GM21723 (cell line): ENCODE measurements around the gene FAM216B.

Experiments
- ATAC-seq: cut with Tn5 transposase; IDR thresholded peaks from one replicate; pipeline ENCODE4 v1.9.1; 2021; ENCODE audit warnings: mild to moderate bottlenecking, moderate library complexity; ENCODE audit not compliant: unreplicated experiment

FAM216B gene

DNA sequence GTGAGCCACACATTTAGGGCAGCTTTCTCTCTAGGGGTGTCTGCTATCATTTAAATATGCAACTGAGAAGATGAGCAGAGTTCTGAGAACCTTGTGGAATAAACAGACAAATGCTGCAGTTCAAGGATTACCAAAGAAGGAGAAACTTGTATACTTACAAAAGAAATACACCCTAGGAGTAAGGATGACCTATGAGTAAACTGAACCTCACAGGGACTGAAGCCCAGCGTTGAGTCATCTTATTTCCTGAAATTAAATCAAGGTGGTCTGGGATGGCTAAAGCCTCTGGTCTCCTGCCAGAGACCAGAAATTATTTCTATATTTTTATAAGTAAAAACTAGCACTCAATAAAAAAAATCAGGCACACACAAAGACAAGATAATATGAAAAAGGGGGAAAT lies 40.1 kb downstream of the FAM216B start:
- ATAC-seq = no peak

DNA sequence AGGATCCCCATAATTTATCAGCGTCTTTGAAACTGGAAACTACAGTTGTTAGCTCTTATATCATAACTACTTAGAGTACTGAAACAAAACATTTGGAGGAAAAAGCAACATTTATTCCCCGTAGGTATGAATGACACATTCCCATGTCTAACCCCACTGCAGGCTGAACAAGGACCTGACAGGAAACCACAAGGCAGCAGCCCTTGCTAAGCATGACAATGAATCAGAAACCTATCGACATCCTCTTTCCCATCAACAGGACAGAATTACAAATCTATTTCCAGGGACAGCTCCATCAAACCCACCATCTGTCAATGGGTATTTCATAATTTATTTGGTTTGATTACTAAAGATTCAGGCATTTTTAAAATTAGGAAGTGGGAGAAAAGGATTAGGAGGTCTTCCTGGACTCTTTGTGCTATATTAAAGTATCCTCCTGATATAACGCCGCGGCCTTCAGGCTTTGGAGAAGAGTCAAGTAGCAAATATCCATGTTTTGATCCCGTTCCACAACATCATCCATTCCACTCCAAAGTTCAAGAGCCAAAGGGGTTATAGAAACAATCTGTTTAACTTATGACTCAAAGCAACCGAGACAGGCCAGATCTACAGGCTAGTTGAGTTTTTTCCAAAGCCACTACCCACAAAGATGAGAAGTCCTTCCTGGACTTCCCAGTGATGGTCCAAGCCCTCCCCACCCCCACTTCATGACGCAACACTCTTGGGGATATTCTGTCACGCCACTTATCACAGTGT lies 51.1 kb downstream of the FAM216B start:
- ATAC-seq = no peak

DNA sequence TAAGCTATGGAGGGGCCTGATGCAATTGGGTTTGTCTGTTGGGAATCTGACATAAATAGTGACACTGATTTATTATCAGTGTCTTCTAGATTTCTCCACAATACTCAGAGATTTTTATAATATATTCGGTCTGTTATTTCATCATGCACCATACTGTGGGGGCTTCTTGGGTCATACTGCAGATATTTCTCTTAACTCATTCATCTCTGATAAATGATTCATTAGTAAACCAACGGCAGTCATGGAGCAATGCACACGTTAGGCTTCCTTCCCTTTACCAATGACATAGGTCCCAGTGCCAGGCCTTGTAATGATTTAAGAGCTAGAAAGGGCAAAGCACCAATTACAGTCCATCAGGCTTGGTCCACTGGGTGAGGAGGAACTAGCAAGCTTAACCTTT lies 53.6 kb downstream of the FAM216B start:
- no peak for ATAC-seq

DNA sequence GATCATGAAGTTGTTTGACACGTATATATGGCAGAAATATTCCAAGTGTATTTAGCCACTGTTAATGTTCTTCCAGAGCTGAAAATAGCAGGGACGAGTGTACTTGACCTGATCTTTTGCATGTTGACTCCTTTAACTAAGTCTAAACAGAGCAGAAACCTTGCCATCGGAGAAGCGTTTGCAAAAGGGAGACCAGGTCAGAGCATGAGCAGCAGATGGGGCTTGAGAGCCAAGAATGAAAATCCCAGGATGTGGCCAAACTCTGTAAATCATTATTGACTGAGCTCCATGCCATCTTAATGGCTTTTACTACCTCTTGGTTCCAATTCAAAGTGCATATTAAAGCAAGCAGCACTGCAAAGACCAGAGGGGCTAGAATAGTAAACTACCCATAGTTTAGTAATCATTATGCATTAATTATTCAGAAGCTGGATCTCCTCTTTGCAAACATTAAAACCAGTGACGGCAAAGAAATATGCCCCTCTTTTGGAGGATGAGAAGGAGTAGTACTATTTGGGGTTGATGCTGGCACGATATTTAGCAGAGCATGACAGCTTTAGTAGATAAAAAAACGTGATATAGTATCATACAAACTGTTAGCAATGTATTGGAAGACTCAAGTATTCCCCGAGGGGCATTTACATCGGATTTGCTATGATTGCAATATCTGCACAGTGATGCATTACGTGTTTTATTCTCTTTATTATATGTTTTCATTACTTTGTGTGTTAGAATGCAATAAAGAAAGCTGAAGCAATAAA lies 55.7 kb downstream of the FAM216B start:
- no peak for ATAC-seq
